NT2/D1 (cell line): Measurements from ENCODE around the gene LILRB1.

Experiments
- SUZ12 ChIP-seq: IDR thresholded peaks from 2 replicates; pipeline ENCODE4 v1.6.1; 2011; ENCODE audit not compliant: insufficient read length, insufficient read depth; ENCODE audit errors: extremely low read depth
- YY1 ChIP-seq: IDR thresholded peaks from 2 replicates; pipeline ENCODE4 v1.6.1; 2011; ENCODE audit not compliant: insufficient read length, insufficient read depth
- ZNF274 ChIP-seq: IDR thresholded peaks from 2 replicates; pipeline ENCODE4 v1.6.1; 2011; ENCODE audit warnings: mild to moderate bottlenecking, low read depth, low read length

DNA sequence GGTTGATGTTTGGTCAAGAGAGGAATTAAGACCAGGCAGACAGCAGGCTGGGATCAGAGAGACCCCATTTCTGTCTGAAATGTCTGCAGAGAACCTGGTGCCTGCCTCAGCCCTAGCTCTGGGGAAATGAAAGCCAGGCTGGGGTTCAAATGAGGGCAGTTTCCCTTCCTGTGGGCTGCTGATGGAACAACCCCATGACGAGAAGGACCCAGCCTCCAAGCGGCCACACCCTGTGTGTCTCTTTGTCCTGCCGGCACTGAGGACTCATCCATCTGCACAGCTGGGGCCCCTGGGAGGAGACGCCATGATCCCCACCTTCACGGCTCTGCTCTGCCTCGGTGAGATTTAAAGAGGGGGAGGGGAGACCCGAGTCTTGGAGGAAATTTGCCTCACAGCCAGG is 32.4 kb downstream of the LILRB1 start, which contains the start of gene LILRB4:
- TF ChIP-seq SUZ12 (no peak), YY1 (no peak), ZNF274 (no peak)
